Endothelial cell of umbilical vein (primary cell): ENCODE results near the gene LOX. TPM values are rescaled to one million over a fixed set of nuclear protein-coding genes. Genes with fewer than 3 reads are reported as not detected.

Source experiments
- BruUV-seq: library from RNA; stranded (reverse); fragments of 400-500 nt; replicated peaks from 2 replicates; lab custom pipeline; 2021; lab: Mats Ljungman, UMichigan
- CTCF ChIA-PET: fragments of 300-600, 350-600 bp; sonication (Branson Sonifier 250); formaldehyde crosslinking; loops from one replicate; lab custom pipeline; 2021; ENCODE audit warnings: antibody characterized with exemption, inconsistent platforms; lab: Charles Lee
- POLR2A ChIA-PET: fragments of 300-600, 350-600 bp; sonication (Branson Sonifier 250); formaldehyde crosslinking; loops from one replicate; lab custom pipeline; 2021; ENCODE audit warnings: antibody characterized with exemption, inconsistent platforms; lab: Charles Lee
- DNase-seq: peaks from one replicate; pipeline ENCODE4 v3.0.0-alpha.2; 2011; ENCODE audit warnings: low read depth, low spot score
- FAIRE-seq: peaks from 2 replicates; lab custom pipeline; 2011; peaks lifted over from hg19 to GRCh38; lab: Jason Lieb, UNC
- H2AFZ ChIP-seq: 2 replicates; pipeline ENCODE4 v1.6.0; 2012; ENCODE audit warnings: low read depth, low read length, control low read depth, inconsistent platforms
- H3K27ac ChIP-seq: 2 replicates; pipeline ENCODE4 v1.5.1; 2011; ENCODE audit warnings: low read depth, mild to moderate bottlenecking, control low read depth, low read length, moderate library complexity; ENCODE audit not compliant: insufficient read depth
- H3K27me3 ChIP-seq, 2 experiments: 2 replicates each; pipeline versions ENCODE4 v1.6.0 to v1.6.1; 2011; ENCODE audit warnings: low read length in 2 of 2, mixed read lengths in 1 of 2; ENCODE audit not compliant: control insufficient read depth in 2 of 2, insufficient read depth in 2 of 2
- H3K36me3 ChIP-seq, 2 experiments: 2 replicates in 1 of 2; 3 replicates in 1 of 2; pipeline ENCODE4 v1.5.1; 2011; ENCODE audit warnings: low read length in 2 of 2, mild to moderate bottlenecking in 1 of 2, moderate library complexity in 1 of 2; ENCODE audit not compliant: control insufficient read depth in 2 of 2, insufficient read depth in 2 of 2; ENCODE audit errors: extremely low read depth in 1 of 2
- H3K4me1 ChIP-seq: 3 replicates; pipeline ENCODE4 v1.5.1; 2011; ENCODE audit warnings: mild to moderate bottlenecking, low read length; ENCODE audit not compliant: control insufficient read depth, insufficient read depth; ENCODE audit errors: extremely low read depth
- H3K4me2 ChIP-seq: 2 replicates; pipeline ENCODE4 v1.6.1; 2011; ENCODE audit warnings: low read length, control low read depth, mixed read lengths; ENCODE audit not compliant: insufficient read depth
- H3K4me3 ChIP-seq, 3 experiments: fragments of 200-600 bp in 1 of 3; sonication (generic), shearing (Covaris generic) in 1 of 3; replicated peaks in 1 of 3; 2 replicates each; pipeline ENCODE4 v1.5.1; 2011 to 2016; ENCODE audit warnings: control low read depth in 3 of 3, low read length in 3 of 3, mild to moderate bottlenecking in 2 of 3, inconsistent platforms in 1 of 3, low read depth in 1 of 3, moderate library complexity in 1 of 3; ENCODE audit not compliant: insufficient read depth in 1 of 3
- H3K79me2 ChIP-seq: 2 replicates; pipeline ENCODE4 v1.6.0; 2012; ENCODE audit warnings: low read length, inconsistent platforms; ENCODE audit not compliant: control insufficient read depth, insufficient read depth
- H3K9ac ChIP-seq: replicated peaks from 2 replicates; pipeline ENCODE3; 2011; ENCODE audit warnings: low read length, control low read depth; ENCODE audit not compliant: insufficient read depth; ENCODE audit errors: extremely low read depth
- H3K9me1 ChIP-seq: replicated peaks from 3 replicates; pipeline ENCODE4 v1.6.0; 2011; ENCODE audit warnings: mild to moderate bottlenecking, low read length; ENCODE audit not compliant: control insufficient read depth, insufficient read depth; ENCODE audit errors: extremely low read depth
- H3K9me3 ChIP-seq: replicated peaks from 2 replicates; pipeline ENCODE4 v1.5.1; 2012; ENCODE audit warnings: low read length, inconsistent platforms; ENCODE audit not compliant: control insufficient read depth, insufficient read depth
- H4K20me1 ChIP-seq: replicated peaks from 2 replicates; pipeline ENCODE3; 2011; ENCODE audit warnings: mild to moderate bottlenecking, low read length; ENCODE audit not compliant: control insufficient read depth, insufficient read depth; ENCODE audit errors: extremely low read depth
- CTCF ChIP-seq, 2 donors: IDR thresholded peaks; 1 replicate in 1 of 2; 2 replicates in 1 of 2; pipeline ENCODE4 v1.5.1; 2011; ENCODE audit warnings: low read length in 2 of 2, mild to moderate bottlenecking in 2 of 2, moderate library complexity in 2 of 2, control low read depth in 1 of 2, inconsistent platforms in 1 of 2, low read depth in 1 of 2; ENCODE audit not compliant: insufficient read depth in 1 of 2; ENCODE audit errors: extremely low read depth in 1 of 2
- EZH2 ChIP-seq: IDR thresholded peaks from 2 replicates; pipeline ENCODE4 v1.6.1; 2012; ENCODE audit warnings: borderline replicate concordance, low read depth, mild to moderate bottlenecking, moderate library complexity, low read length, inconsistent platforms; ENCODE audit not compliant: severe bottlenecking
- FOS ChIP-seq: IDR thresholded peaks from 2 replicates; pipeline ENCODE4 v1.6.1; 2011; ENCODE audit warnings: mild to moderate bottlenecking, low read length, moderate library complexity, borderline replicate concordance; ENCODE audit not compliant: insufficient read depth
- GATA2 ChIP-seq: IDR thresholded peaks from 2 replicates; pipeline ENCODE4 v1.7.0; 2011; ENCODE audit warnings: low read depth, mild to moderate bottlenecking, moderate library complexity, mixed read lengths, low read length; ENCODE audit not compliant: insufficient read length, insufficient read depth
- JUN ChIP-seq: IDR thresholded peaks from 2 replicates; pipeline ENCODE4 v1.6.1; 2011; ENCODE audit warnings: borderline replicate concordance, low read depth; ENCODE audit not compliant: insufficient read length, insufficient read depth
- MAX ChIP-seq: IDR thresholded peaks from 2 replicates; pipeline ENCODE4 v1.6.1; 2011; ENCODE audit not compliant: insufficient read depth, insufficient read length
- POLR2A ChIP-seq: IDR thresholded peaks from 2 replicates; pipeline ENCODE4 v1.6.1; 2012; ENCODE audit warnings: low read depth, mild to moderate bottlenecking, control low read depth, low read length
- POLR2AphosphoS5 ChIP-seq: IDR thresholded peaks from 2 replicates; pipeline ENCODE4 v1.6.1; 2012; ENCODE audit warnings: low read depth, mild to moderate bottlenecking, control low read depth, low read length, moderate library complexity; ENCODE audit not compliant: insufficient read depth
- dilution Hi-C: fragments of 300-500 bp; cut with MboI; formaldehyde crosslinking; loops from one replicate; pipeline ENCODE4 v1.15.0; 2019; ENCODE audit warnings: low sequenced_read_pairs; ENCODE audit not compliant: extremely low pct_ligation_motif_present
- intact Hi-C: fragments of 100-400 bp; cut with micrococcal nuclease; formaldehyde crosslinking; loops from one replicate; pipeline ENCODE4 v1.10.0; 2022
- polyA plus RNA-seq, 4 experiments: library from polyadenylated mRNA; depleted of rRNA in 3 of 4; stranded (reverse) in 3 of 4; unstranded in 1 of 4; fragments of >200 nt; gene quantifications; 2 replicates each; pipeline versions ENCODE4 v1.2.1 to v1.2.3, GENCODE V29; 2011 to 2012; ENCODE audit warnings: missing spikeins in 1 of 4
- total RNA-seq: library from RNA; stranded (reverse); gene quantifications from 2 replicates; pipeline ENCODE4 v1.2.3, GENCODE V29; 2021

The LOX gene
- total and polyA plus RNA-seq, 2 donors (not counting 3 experiments of a cell fraction or from before 2014, with no cell fraction given), result 39.0 to 79.1 TPM

DNA sequence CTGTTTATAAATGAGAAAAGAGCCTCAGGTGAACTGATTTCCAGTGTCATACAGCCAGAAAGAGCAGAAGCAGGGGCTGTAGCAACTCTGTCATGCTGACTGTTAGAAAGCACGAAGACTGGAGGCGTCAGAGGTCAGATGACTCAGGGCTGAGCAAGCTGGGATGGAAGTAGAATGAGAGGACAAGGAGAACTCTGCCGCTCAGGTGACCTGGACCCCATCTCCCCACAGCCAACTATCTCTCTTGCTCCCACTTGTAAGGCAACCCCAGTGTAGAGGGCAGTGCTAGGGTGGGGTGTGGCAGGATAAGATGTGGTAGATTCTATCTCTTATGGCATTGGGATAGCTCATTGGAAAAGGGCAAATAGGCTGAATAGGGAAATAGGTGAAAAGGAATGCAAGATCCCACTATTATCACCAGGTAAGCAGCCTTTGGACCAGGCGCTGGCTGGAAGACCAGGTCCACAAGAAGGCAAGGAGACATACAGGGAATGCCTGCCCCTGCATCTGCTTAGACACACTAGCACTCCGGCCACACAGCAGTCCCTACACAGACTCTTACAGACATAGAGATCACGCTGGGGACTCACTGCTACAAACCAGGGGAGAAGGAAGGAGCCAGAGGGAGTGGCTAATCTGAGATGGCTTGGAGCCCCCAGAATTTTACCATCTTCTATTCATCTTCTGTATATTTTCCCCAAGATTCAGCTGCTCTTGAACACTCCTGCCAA lies 21.2 kb upstream of the LOX start:
- intact Hi-C loops (loop anchor here (5.0 kb wide), 1 partner anchor 1282 kb away; no protein-coding TSS in a partner anchor), dilution Hi-C loops (loop anchor here (25.0 kb wide), 1 partner anchor 88 kb away; no protein-coding TSS in a partner anchor)
- Histone ChIP-seq H3K9me1 (no peaks in the 10 kb centered on the region), H3K4me3 (no peak overlapping the region), H3K9me3 (no peaks in the 10 kb centered on the region), H3K4me1 (peaks cover 8% of the 10 kb centered on the region), H4K20me1 (no peaks in the 10 kb centered on the region), H3K36me3 (no peaks in the 10 kb centered on the region), H3K9ac (no peak overlapping the region), H3K4me2 (no peak overlapping the region), H3K79me2 (no peaks in the 10 kb centered on the region), H3K27ac (no peak overlapping the region), H3K27me3 (no peaks in the 10 kb centered on the region), H2AFZ (peak overlapping the region; percentile 46)
- peak; percentile 68 for DNase-seq
- CTCF ChIA-PET, result interaction anchor here (0.9 to 1.4 kb wide), 4 partner anchors 9 to 132 kb away, joined by 3 to 15 read pairs (median 8); no protein-coding TSS in a partner anchor
- POLR2A ChIA-PET, result no interaction called here
- TF ChIP-seq EZH2 (no peak), POLR2A (no peak), POLR2AphosphoS5 (peak; percentile 21), FOS (peak; percentile 95), JUN (peak; percentile 36), GATA2 (peak; percentile 35), CTCF (IDR thresholded peaks at IDR 0.05; ENCODE audit: extremely low read depth in 1 of 2, insufficient read depth in 1 of 2, low read depth in 1 of 2, low read length in 2 of 2) (no peak), MAX (no peak)
- peak; percentile 93 for FAIRE-seq
- no TSS peak for BruUV-seq
